HG02763 (cell line): ENCODE results near the gene CD200R1.
"Not testable (repeated sequence)": the region's sequence is repeated elsewhere in the genome, so short reads cannot be mapped to it uniquely, and the experiment has no call there.

Experiments
- ATAC-seq: cut with Tn5 transposase; IDR thresholded peaks from one replicate; pipeline ENCODE4 v1.9.1; 2021; ENCODE audit warnings: mild to moderate bottlenecking, moderate library complexity; ENCODE audit not compliant: unreplicated experiment

CD200R1 gene

GRCh38 chr3:112976001-112976400 lies 1.1 kb upstream of the CD200R1 start:
- ATAC-seq: no peak

DNA sequence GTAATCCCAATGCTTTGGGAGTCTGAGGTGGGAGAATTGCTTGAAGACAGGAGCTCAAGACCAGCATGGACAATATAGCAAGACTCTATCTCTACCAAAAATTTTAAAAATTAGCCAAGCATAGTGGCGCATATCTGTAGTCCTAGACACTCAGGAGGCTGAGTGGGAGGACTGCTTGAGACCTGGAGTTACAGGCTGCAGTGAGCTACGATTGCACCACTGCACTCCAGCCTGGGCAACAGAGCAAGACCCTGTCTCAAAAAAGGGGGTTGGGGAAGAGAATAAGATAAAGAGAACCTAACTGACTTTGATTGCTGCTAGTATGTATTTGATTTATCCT lies 755 bp downstream of the CD200R1 start:
- no peak for ATAC-seq

- ATAC-seq: peak; percentile 85
Observed at GRCh38 chr3:112973325-112974177, 1.4 kb downstream of the CD200R1 start.

DNA sequence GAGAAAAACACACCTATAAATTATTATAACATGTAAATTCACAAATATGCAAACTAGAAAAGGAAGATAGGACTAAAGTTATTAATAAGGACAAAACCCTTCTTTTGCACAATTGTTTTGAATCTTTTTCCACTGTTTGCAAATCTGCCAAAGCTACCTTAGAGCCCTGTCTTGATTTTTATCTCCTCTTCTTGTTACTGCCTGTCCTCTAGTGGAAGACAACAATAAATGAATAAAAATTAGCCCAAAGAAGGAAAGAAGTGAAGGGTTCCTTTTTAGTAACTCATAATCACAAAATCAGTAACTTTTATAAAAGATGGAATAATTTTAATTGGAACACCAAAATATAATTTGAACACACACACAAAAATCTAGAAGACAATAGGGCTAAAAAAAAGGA lies 2.7 kb downstream of the CD200R1 start:
- no peak for ATAC-seq

DNA sequence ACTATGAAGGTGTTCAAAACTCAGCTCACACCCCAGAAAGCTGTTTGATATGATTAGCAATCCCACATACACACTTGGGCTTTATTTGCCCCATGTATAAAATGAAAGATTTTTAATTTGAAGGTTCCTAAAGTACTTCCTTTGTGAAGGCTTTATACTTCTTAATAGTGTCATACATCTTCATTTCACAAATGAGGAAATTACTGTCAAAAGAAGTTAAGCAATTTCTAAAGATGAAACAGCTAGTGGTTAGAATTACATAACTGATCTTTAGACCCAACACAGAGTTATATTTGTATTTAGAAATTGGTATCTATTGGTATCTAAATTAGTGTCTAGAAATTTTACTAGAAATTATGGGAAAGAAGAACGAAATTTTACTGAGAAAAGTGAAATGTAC lies 7.1 kb downstream of the CD200R1 start:
- ATAC-seq: no peak

DNA sequence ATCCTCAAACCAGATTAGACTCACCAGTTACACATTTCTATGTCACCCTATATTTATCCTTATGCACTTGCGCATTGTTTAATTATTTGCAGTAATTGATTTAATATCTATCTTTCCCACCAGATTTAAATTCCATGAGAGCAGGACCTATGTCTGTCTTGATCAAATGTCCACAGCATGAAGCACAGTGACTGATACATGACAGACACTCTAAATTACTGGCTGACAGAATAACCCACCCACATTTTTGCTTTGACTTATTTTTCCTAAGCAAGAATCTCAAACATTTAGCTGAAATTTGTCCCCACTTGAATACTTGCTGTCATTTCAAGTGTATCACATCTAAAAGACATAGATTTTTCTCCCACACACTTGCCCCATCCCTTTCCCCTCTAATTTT lies 7.5 kb downstream of the CD200R1 start:
- no peak for ATAC-seq

GRCh38 chr3:112966633-112967032 lies 8.3 kb downstream of the CD200R1 start:
- ATAC-seq: no peak

DNA sequence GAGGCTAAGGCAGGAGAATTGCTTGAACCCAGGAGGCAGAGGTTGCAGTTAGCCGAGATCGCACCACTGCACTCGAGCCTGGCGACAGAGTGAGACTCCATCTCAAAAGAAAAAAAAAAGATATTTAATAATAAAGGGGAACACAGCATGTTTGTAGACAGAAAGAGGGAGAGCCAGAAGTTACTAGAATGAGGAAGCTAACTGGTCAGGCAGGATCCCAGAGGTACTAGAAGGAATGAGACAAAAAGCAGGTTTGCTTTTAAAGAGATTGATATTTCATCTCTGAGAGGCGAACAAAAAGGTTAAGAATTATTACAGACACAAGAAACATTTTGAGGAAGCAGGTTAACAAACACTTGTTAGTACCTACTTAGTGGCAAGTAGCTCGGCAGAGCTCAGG lies 9.2 kb downstream of the CD200R1 start:
- ATAC-seq: no peak

GRCh38 chr3:112963683-112964082 lies 11.2 kb downstream of the CD200R1 start:
- no peak for ATAC-seq

DNA sequence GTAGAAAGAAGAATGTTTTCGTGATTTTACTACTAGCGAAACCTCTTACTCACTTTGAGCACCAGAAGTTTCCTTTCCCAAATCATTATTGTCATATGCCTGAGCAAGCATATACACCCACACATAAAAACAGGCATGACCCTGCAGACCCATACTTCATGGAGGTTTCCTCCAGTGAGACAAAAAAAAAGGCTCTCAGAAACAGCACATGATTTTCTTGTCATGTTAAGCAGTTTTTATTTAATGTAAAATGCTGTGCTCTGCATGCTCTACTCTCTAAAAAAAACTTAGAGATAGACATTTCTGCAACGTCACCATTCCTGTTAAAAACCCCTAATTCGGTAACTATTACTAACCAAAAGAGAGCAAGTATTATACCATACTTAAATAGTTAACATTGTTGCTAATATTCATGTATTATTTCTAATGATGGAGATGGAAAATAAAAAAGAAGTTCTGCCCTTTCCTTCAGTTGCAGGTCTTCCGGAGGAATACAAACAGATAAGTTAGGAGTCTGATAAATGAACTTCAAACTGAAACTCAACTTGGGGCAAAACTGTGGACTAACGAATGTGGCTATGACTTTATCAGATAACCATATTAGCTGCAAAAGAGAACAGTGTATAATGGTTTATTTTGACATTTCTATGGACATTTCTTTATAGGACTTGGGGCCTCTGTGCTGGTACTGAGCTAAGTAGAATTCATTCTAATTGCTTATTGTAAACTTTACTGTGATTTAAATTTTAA lies 15.9 kb downstream of the CD200R1 start:
- peak; percentile 58 for ATAC-seq

DNA sequence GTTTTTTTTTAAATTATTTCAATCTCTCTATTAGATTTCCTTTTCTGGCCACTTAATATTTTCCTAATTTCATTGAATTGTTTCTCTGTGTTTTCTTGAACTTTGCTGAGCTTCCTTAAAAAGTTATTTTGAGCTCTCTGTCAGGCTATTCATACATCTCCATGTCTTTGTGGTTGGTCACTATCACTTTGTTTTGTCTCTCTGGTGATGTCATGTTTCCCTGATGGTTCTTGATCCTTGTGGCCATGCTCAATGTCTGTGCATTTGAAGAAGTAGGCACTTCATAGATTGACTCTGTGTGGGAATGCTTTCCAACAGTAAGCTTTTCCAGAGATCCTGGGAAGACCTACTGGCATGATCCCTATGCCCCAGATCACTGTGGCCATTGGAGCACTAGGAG lies 18.6 kb downstream of the CD200R1 start:
- no peak for ATAC-seq

GRCh38 chr3:112948346-112948838 lies 26.5 kb downstream of the CD200R1 start:
- no peak for ATAC-seq

- no peak for ATAC-seq
Observed at GRCh38 chr3:112931736-112932521, 43.0 kb downstream of the CD200R1 start.

- ATAC-seq: no peak
Observed at GRCh38 chr3:112930771-112931170, 44.1 kb downstream of the CD200R1 start.

- no peak for ATAC-seq
Observed at GRCh38 chr3:112925969-112926368, 48.9 kb downstream of the CD200R1 start.

DNA sequence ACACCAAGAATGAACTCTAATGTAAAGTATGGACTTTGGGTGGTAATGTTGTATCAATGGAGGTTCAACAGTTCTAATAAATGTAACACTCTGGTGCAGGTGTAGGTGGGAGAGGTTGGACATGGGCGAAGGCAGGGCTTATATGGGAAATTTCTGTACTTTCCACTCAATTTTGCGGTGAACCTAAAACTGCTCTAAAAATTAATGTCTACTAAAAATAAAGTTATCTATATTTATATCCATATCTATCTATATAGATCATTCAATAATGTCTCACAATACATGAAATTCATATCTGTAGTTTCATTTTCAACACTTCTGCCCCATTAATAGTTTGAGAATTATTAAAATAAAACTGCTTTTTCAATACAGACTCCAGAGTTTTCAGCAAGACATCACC lies 49.3 kb downstream of the CD200R1 start:
- no peak for ATAC-seq

- not testable (repeated sequence) for ATAC-seq
Observed at GRCh38 chr3:112919541-112919940, 55.4 kb downstream of the CD200R1 start.

- peak; percentile 95 for ATAC-seq
Observed at GRCh38 chr3:112908252-112908651, 66.7 kb downstream of the CD200R1 start.

DNA sequence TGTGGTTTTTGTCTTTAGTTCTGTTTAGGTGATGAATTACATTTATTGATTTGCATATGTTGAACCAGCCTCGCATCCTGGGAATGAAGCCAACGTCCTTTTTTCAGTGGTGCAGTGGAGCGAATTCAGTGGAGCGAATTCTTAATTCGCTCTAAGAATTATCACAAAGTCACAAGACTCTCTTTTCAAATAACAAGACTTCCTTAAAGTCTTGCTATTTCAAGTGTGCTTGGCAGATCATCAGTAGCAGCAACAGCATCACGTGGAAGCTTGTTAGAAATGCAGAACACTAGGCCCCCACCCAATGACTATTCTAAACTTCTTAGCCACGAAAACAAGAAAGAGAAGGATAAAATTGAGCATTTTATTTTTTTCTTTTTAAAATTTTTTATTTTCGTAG lies 70.1 kb downstream of the CD200R1 start:
- ATAC-seq: no peak

- no peak for ATAC-seq
Observed at GRCh38 chr3:112900113-112900512, 74.8 kb downstream of the CD200R1 start.

GRCh38 chr3:112897791-112898190 lies 77.1 kb downstream of the CD200R1 start:
- no peak for ATAC-seq
